Loucy (cell line): ENCODE results near the gene MRPL39.
"Not testable (repeated sequence)": the region's sequence is repeated elsewhere in the genome, so short reads cannot be mapped to it uniquely, and the experiment has no call there.

Experiments
- H2AFZ ChIP-seq: fragments of 200-600 bp; sonication (generic); 2 replicates; pipeline ENCODE4 v1.6.0; 2016; ENCODE audit warnings: antibody characterized with exemption, mild to moderate bottlenecking, low read length, moderate library complexity
- H3F3A ChIP-seq: fragments of 200-600 bp; 2 replicates; pipeline ENCODE4 v1.6.0; 2016; ENCODE audit warnings: antibody characterized with exemption, low read depth, mild to moderate bottlenecking
- H3K27me3 ChIP-seq: fragments of 200-600 bp; sonication (generic); 2 replicates; pipeline ENCODE4 v1.6.1; 2014; ENCODE audit warnings: low read length, mild to moderate bottlenecking; ENCODE audit not compliant: insufficient read depth, poor library complexity, severe bottlenecking
- H3K36me3 ChIP-seq: fragments of 200-600 bp; sonication (generic); 2 replicates; pipeline ENCODE4 v1.6.1; 2016; ENCODE audit warnings: low read length; ENCODE audit not compliant: insufficient read depth
- H3K4me1 ChIP-seq: fragments of 200-600 bp; sonication (generic); 2 replicates; pipeline ENCODE4 v1.5.1; 2014; ENCODE audit warnings: low read length, mild to moderate bottlenecking; ENCODE audit not compliant: insufficient read depth, poor library complexity, severe bottlenecking
- H3K4me2 ChIP-seq: fragments of 200-600 bp; sonication (generic); 2 replicates; pipeline ENCODE4 v1.6.0; 2014; ENCODE audit warnings: antibody characterized with exemption, low read length, low read depth, mild to moderate bottlenecking; ENCODE audit not compliant: poor library complexity, severe bottlenecking
- H3K4me3 ChIP-seq: fragments of 200-600 bp; sonication (generic); 2 replicates; pipeline ENCODE4 v1.5.1; 2014; ENCODE audit warnings: low read length, mild to moderate bottlenecking, mixed read lengths; ENCODE audit not compliant: poor library complexity, severe bottlenecking
- H3K79me2 ChIP-seq: fragments of 200-600 bp; sonication (generic); 2 replicates; pipeline ENCODE4 v1.6.1; 2014; ENCODE audit warnings: low read length; ENCODE audit not compliant: insufficient read depth
- H3K9ac ChIP-seq: fragments of 200-600 bp; sonication (generic); 2 replicates; pipeline ENCODE4 v1.6.0; 2014; ENCODE audit warnings: mild to moderate bottlenecking, low read depth, low read length, moderate library complexity; ENCODE audit not compliant: poor library complexity, severe bottlenecking
- H3K9me2 ChIP-seq: fragments of 200-600 bp; sonication (generic); replicated peaks from 2 replicates; pipeline ENCODE4 v1.6.1; 2016; ENCODE audit warnings: low read depth, low read length, mixed read lengths
- H3K9me3 ChIP-seq: fragments of 200-600 bp; sonication (generic); 2 replicates; pipeline ENCODE4 v1.6.1; 2014; ENCODE audit warnings: mild to moderate bottlenecking, antibody characterized with exemption, low read length, low read depth; ENCODE audit not compliant: insufficient read depth
- H4K20me1 ChIP-seq: fragments of 200-600 bp; sonication (generic); 2 replicates; pipeline ENCODE4 v1.6.0; 2014; ENCODE audit warnings: antibody characterized with exemption, low read length, mild to moderate bottlenecking; ENCODE audit not compliant: insufficient read depth, poor library complexity, severe bottlenecking
- EZH2phosphoT487 ChIP-seq: fragments of 200-600 bp; IDR thresholded peaks from 2 replicates; pipeline ENCODE4 v1.6.1; 2018; ENCODE audit warnings: antibody characterized with exemption, mild to moderate bottlenecking, moderate library complexity, borderline replicate concordance
- TF ChIP-seq, protein P1 (sequence below): fragments of 200-600 bp; sonication (generic); conservative IDR thresholded peaks from 2 replicates; pipeline ENCODE4 v1.5.1; 2014; ENCODE audit warnings: mild to moderate bottlenecking, antibody characterized with exemption, low read length

MRPL39 gene

DNA sequence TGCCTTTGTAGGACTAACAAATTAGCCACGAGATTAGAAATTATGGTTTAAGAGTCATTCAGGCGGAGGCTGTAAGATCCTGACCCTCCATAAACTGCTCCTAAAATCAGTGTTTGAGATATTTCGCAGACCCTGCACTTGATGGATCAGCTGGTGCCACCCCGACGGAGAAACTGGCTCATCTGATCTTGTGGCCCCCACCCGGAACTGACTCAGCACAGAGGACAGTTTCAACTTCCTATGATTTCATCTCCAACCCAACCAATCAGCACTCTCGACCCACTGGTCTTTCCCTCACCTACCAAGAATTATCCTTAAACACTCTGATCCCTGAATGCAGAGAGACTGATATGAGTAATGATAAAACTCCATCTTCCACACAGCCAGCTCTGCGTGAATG is 28.0 kb upstream of the MRPL39 start:
- H3K4me2 ChIP-seq = no peak overlapping the region
- TF ChIP-seq, protein P1, sequence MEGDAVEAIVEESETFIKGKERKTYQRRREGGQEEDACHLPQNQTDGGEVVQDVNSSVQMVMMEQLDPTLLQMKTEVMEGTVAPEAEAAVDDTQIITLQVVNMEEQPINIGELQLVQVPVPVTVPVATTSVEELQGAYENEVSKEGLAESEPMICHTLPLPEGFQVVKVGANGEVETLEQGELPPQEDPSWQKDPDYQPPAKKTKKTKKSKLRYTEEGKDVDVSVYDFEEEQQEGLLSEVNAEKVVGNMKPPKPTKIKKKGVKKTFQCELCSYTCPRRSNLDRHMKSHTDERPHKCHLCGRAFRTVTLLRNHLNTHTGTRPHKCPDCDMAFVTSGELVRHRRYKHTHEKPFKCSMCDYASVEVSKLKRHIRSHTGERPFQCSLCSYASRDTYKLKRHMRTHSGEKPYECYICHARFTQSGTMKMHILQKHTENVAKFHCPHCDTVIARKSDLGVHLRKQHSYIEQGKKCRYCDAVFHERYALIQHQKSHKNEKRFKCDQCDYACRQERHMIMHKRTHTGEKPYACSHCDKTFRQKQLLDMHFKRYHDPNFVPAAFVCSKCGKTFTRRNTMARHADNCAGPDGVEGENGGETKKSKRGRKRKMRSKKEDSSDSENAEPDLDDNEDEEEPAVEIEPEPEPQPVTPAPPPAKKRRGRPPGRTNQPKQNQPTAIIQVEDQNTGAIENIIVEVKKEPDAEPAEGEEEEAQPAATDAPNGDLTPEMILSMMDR = no peak
- TF ChIP-seq EZH2phosphoT487 = no peak

DNA sequence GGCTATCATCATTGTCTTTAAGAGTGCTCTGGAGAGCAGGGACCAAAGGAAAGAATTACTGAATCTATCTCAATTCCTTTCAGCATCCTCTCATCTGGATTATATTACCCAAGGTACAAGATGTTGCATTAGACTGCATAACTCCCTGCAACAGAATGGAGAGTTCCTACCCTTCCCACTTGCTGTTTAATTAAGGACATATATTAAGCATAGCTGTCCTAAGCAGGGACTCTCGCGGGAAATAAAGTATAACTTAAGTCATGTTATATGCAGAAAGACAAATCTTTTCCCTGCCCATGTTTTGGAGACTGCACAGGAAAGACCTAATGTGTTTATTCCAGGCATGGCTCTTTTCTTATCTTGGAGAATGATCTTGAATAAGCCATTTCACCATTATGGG is 25.0 kb upstream of the MRPL39 start:
- H3K79me2 ChIP-seq = no peaks in the 10 kb centered on the region
- H3K36me3 ChIP-seq = no peaks in the 10 kb centered on the region
- H3K9ac ChIP-seq = no peak overlapping the region
- no peaks in the 10 kb centered on the region for H3K9me2 ChIP-seq
- H4K20me1 ChIP-seq = no peaks in the 10 kb centered on the region
- no peak overlapping the region for H2AFZ ChIP-seq
- no peak overlapping the region for H3K4me3 ChIP-seq
- H3K4me2 ChIP-seq = no peak overlapping the region
- no peaks in the 10 kb centered on the region for H3K4me1 ChIP-seq
- no peaks in the 10 kb centered on the region for H3K27me3 ChIP-seq
- no peaks in the 10 kb centered on the region for H3F3A ChIP-seq
- TF ChIP-seq, protein P1 = no peak
- no peak for TF ChIP-seq EZH2phosphoT487
- no peaks in the 10 kb centered on the region for H3K9me3 ChIP-seq

More for the DNA sequence above, 28.0 kb upstream of the MRPL39 start:
- Histone ChIP-seq H3F3A (no peaks in the 10 kb centered on the region), H3K9me3 (no peaks in the 10 kb centered on the region), H3K79me2 (no peaks in the 10 kb centered on the region), H2AFZ (no peak overlapping the region), H3K4me1 (no peaks in the 10 kb centered on the region), H3K36me3 (no peaks in the 10 kb centered on the region), H3K9ac (no peak overlapping the region), H3K4me3 (no peak overlapping the region), H3K27me3 (no peaks in the 10 kb centered on the region), H4K20me1 (no peaks in the 10 kb centered on the region), H3K9me2 (no peaks in the 10 kb centered on the region)

DNA sequence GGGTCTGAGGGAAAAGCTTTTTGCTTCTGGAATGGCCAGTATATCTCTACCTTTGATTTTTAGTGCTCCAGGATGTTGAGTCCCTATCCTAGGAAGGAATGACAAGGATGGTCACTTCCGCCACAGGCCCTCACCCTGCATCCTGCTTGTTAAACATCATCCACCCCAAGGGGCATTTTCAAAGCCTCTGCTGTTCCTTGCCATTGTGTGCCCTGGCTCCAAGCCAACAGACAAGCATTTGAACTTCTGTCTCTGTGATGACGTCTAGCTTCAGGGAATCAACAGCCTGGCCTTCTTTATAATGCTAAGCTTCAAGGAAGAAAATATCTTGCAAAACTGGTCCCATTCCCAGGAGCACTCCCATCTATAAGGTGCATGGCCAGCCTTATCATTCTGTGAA is 19.5 kb upstream of the MRPL39 start:
- H3K9me2 ChIP-seq = no peaks in the 10 kb centered on the region
- no peaks in the 10 kb centered on the region for H4K20me1 ChIP-seq
- TF ChIP-seq, protein P1 = no peak
- TF ChIP-seq EZH2phosphoT487 = no peak
- H3K27me3 ChIP-seq = no peaks in the 10 kb centered on the region
- H2AFZ ChIP-seq = no peak overlapping the region
- no peaks in the 10 kb centered on the region for H3K79me2 ChIP-seq
- H3F3A ChIP-seq = no peaks in the 10 kb centered on the region
- H3K36me3 ChIP-seq = no peaks in the 10 kb centered on the region
- H3K9me3 ChIP-seq = no peaks in the 10 kb centered on the region
- H3K9ac ChIP-seq = no peak overlapping the region
- no peak overlapping the region for H3K4me3 ChIP-seq
- H3K4me1 ChIP-seq = no peaks in the 10 kb centered on the region
- H3K4me2 ChIP-seq = no peak overlapping the region

DNA sequence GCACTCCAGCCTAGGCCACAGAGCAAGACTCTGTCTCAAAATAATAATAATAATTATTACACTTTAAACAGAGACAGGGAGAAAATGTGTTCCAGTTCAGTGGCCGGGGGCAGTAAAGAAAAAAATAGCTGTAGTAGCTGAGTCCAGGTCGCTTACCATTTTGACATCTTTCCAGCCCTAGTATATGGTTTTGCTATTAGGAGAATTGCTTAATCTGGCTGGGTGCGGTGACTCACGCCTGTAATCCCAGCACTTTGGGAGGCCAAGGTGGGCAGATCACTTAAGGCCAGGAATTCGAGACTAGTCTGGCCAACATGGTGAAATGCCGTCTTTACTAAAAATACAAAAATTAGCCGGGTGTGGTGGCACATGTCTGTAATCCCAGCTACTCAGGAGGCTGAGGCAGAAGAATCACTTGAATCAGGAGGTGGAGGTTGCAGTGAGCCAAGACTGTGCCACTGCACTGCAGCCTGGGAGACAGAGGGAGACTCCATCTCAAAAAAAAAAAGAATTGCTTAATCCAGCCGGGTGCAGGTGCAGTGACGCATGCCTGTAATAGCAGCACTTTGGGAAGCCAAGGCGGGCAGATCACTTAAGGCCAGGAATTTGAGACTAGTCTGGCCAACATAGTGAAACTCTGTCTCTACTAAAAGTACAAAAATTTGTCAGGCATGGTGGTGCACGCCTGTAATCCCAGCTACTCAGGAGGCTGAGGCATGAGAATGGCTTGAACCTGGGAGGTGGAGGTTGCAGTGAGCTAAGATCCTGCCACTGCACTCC is 18.7 kb upstream of the MRPL39 start:
- not testable (repeated sequence) for H3K4me2 ChIP-seq, H3F3A ChIP-seq

More for the DNA sequence above, 18.7 kb upstream of the MRPL39 start:
- H3K27me3 ChIP-seq, H3K4me3 ChIP-seq, H3K4me1 ChIP-seq, H3K9ac ChIP-seq, H3K79me2 ChIP-seq, H3K36me3 ChIP-seq, H4K20me1 ChIP-seq, H3K9me3 ChIP-seq, H3K9me2 ChIP-seq, H2AFZ ChIP-seq: not testable (repeated sequence)
